NCI-H82 treated with DMSO at 0.1 percent for 48 hours (cell line): ENCODE data around the gene IDI1.
A peak's percentile ranks its signal among the peaks of the same experiment; 100 is the strongest.
"Not testable (repeated sequence)": the region's sequence is repeated elsewhere in the genome, so short reads cannot be mapped to it uniquely, and the experiment has no call there.

Experiments used
- DNase-seq: peaks from one replicate; lab custom pipeline; 2025; ENCODE audit not compliant: unreplicated experiment; lab: John Stamatoyannopoulos, UW

IDI1 gene

DNA sequence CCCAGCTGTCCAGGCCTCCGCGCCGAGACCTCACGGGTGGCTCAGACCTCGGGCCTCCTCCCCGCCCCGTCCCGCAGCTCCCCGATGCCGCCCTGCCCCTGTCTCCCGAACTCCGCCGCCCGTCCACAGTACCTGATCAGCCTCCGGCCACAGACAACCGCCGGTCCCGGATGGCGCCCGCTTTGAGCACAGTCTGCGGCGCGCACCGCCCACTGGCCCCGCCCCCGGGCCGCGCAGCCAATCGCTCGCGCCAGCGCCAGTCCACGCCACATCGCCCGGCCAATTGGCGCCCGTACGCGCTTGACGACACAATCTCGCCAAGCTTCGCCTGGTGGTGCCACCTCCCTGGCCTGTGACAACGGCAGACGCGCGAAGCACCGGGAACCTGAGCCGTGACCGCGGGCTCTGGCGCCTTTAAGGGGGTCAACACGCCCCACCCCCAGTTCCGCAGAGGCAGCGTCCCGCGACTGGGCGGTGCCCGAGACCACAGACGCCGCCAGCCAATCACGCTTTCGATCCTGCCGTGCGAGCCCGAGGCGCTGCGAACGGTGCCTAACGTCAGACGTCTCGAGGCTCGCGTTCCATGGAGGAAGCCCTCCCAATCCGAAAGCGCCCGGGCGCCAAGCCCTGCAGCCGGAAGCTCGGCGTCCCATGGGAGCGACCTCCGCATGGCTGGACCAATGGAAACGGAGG, at the start of gene IDI1:
Gene IDI1, minus strand, starts transcription at position 388 of the 693 bp plus-strand sequence. Its CDS starts 116 bp downstream, at position 272.
- DNase-seq, result peak; percentile 85

DNA sequence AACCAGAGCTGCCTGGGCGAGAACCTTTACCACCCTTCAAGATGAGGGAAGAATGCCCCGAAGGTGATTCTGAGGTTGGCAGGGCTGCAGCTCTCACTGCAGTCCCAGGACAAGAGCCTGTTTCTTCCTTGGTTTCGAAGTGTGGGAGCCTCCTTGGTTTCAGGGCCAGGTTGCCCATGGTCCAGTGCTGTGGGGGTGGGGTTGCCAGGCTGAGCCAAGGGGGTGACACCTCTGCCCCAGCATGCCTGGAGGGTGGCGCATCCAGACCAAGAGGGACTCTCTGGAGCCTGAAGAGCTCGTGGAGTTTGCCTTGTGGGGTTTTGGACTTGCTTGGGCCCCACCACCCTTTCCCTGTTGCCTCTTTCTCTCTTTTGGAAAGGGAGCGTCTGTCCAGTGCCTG, 48.5 kb upstream of the IDI1 start:
- no peak for DNase-seq

- no peak for DNase-seq
Measured at GRCh38 chr10:1096287-1096889, 47.5 kb upstream of the IDI1 start.

DNA sequence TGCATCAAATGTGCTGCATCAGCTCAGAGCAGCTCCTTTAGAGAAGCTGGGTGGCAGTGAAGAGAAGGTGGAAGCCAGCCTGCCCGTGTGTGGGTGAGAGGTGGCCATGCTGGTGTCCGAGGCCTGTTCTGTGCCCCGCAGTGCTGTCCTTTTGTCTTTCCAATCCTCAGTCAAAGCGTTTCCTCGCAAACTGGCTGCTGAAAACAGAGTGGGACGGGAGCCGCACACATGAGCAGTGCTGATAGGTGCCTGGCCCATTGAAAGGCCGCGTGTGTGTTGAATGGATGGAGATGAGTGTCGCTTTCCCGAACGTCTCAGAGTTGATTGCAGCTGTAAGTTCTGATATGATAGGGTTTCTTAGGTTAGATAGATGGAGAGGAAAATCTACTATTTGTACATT, 46.6 kb upstream of the IDI1 start:
- DNase-seq, result no peak

GRCh38 chr10:1094112-1095057, 45.5 kb upstream of the IDI1 start:
- no peak for DNase-seq

DNA sequence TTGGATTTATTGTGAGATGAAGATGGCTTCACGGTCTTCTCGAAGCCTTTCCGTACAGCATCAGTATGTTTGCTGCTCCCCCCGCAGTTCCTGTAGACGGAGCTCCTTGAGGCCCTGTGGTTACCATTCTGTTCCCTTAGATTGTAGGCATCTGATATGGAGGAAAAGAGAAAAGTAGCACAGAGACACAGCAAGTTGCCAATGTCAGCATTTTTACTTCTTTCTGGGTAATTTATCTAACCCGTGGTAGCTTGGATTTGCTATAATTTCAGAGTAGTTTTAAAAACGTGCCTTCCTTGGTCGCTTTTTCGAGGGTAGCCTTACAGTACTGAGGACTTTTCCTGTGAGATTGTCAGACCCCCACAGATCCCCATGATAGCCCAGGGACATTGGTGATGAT, 44.8 kb upstream of the IDI1 start:
- no peak for DNase-seq

GRCh38 chr10:1090696-1091095, 41.8 kb upstream of the IDI1 start:
- DNase-seq, result no peak

DNA sequence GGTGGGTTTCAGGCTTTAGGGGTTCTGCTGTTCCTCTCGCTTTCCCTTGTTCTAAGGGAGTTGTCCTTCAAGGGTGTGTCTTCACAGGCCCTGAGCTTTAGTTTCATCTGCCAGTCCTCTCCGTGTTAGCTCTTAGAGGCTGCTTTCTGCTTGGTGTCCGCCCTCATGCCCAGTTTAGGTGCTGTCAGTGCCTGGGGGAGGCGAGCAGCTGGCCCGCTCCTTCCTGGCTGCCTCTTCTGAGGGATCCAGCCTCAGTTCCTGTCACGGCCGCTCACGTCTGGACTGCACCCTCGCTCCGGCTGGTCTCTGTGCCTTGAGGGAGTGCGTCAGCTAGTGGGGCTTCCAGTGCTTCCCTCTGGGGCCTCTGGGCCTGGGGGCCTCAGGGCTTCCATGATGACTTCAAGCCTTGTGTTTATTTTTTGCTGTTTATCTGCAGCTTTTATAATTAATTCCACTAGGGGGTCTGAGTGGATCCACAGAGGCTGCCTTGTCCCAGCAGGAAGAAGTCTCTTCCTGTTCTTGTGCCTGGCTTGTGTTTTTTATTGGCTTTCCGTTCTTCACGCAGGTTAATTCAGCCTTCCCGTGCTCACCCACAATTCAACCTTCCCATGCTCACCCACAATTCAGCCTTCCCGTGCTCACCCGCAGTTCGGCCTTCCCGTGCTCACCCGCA, 40.2 kb upstream of the IDI1 start:
- no peak for DNase-seq

- no peak for DNase-seq
Measured at GRCh38 chr10:1086787-1087186, 37.9 kb upstream of the IDI1 start.

GRCh38 chr10:1085258-1085657, 36.3 kb upstream of the IDI1 start:
- DNase-seq, result no peak

GRCh38 chr10:1084011-1084950, 35.4 kb upstream of the IDI1 start:
- no peak for DNase-seq

- DNase-seq, result no peak
Measured at GRCh38 chr10:1083581-1083980, 34.7 kb upstream of the IDI1 start.

GRCh38 chr10:1078668-1079067, 29.7 kb upstream of the IDI1 start:
- no peak for DNase-seq

DNA sequence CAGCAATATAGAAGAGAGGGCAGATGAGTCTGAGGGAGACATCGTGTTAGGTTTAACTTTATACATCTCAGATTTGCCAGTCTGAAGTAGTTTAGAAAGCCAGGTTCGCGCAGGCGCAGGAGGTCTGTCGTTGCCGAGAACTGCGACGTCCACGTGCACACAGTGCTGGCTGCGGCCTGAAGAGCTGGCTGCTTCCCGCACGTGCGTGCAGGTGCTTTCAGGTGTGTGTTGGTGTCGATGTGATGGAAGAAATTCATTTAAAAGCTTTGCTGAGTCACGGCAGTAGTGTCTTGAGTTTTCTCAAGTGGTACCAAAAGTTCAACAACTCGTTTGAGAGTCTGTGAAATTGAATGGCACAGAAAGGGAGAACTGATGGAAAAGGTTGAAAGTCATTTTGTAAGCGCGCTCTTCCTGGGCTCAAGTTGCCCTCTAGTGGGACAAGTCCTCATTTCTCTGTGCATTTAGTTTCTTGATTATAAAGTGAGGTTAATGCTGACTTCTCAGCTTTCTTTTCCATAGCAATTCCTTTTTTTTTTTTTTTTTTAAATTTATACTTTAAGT, 25.9 kb upstream of the IDI1 start:
- no peak for DNase-seq

DNA sequence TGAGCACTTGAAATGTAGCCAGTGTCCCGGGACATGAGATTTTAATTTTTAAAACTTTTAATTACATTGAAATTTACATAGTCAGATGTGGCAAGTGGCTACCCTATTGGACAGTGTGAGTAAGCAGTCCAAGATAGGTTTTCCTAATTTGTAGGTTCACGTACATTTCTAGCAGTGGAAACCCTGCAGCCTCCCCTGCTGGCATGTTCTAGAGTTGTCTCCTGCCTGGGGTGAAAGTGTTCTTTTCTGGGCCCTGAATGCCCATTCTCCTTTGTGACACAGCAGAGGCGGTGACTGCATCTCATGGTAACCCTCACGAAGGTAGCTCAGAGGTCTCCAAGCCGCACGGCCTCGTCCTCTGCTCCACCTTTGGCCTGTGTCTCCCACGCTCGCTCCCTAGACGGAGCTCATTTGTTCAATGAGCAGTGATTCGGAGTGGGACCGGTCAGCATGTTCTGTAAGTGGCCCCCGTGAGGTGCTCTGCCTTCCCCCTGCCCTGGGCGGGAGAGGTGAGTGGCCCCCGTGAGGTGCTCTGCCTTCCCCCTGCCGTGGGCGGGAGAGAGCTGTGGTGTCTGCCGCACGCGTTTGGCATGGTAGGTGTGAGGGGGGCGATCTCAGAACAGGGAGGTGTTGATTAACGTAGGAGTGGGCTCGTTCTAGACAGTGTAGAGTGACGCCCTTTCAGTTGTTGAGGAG, 25.3 kb upstream of the IDI1 start:
- no peak for DNase-seq

GRCh38 chr10:1070919-1071318, 22.0 kb upstream of the IDI1 start:
- DNase-seq, result no peak

- no peak for DNase-seq
Measured at GRCh38 chr10:1068380-1069361, 19.8 kb upstream of the IDI1 start.

GRCh38 chr10:1066734-1067133, 17.8 kb upstream of the IDI1 start:
- DNase-seq, result not testable (repeated sequence)
